ENCODE measurements around the gene POLG2. TPM values are rescaled to one million over a fixed set of nuclear protein-coding genes. Genes with fewer than 3 reads are reported as not detected.

The POLG2 gene
- total RNA-seq: 6.3 and 11.4 TPM in 2 replicates

DNA sequence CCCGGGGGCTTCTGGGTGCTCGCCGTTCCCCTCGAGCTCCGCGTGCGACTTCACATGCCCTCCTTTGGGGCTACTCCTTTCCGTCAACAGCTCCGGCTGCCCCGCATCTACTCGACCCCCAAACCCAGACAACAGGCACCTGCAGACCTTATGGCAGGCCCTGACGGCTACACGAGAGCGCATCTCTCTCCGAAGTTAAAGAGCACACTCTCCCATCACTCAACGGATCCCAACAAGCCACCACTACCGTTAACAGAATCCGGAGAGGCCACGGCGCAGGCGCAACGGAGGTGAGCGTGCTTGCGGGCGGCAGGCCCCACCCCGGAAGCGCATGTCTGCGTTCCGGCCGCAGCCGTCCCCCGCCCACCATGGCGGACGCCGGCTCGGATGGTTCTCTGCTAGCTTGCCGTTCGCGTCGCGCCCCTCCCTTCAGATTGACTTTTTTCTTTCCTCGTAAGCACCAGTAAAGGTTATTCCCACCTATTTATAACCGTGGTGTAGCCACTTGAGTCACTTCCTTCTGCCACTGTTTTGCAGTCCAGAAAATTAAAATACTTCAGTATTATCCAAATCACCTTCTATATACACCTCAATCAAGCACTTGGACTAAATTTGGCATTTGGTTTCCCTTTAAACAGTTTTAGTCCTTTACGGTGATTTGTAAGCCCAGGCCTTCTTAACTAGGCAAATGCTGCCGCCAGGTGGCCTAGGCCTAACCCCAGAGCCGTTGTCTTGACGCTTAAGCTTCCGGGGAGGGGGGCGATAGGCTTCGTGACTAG, at the start of gene POLG2:
POLG2 (minus strand) TSS at position 269 of the 779 bp plus-strand sequence; CDS start at position 183, 86 bp downstream.
- peak; percentile 63 for DNase-seq (ENCODE audit: low read depth, low spot score)

DNA sequence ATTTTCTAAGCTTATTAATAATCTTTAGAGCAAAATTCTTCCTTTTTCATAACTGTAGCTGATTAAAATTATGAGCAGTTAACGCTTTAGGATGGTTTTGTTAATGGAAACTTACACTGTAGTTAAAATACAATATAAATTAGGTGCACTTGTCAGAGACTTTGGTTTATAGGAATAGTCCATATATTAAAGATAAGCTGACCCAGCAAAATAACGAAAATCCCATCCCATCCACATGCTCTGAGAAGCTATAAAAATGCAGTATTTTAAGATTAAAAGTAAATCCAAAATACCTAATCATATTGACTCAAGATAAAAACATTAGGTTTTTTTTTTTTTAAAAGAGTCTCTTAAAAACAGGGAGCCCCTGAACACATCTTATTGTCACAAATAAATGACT, 47.9 kb upstream of the POLG2 start:
- no peak for DNase-seq (ENCODE audit: low read depth, low spot score)

DNA sequence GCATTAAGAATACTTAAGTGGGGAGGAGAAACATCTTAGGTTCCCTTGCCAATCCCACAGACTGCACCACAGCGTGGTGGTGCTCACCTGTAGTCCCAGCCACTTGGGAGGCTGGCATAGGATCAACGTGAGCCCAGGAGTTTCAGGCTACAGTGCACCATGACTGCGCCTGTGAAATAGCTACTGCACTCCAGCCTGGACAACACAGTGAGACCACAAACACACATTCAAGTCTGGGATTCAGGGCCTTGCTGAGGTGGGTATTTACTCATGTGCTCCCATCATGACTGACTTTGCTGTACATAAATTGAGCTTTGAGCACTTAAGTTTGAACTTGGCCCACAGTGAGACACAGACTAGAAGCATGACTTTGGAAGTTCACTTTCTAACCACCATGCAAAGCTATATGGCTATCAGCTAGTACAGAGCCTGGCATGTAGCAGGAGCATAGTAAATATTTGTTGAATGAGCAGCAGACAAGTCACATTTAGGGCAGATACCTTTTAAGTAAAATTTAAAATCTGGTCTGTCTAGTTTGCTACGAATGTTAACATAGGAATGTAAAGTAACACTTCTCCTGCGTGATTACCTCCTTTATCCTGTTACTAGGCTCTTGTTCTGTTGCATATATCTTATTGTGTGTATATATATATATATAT, 43.4 kb upstream of the POLG2 start:
- no peak for DNase-seq (ENCODE audit: low read depth, low spot score)

DNA sequence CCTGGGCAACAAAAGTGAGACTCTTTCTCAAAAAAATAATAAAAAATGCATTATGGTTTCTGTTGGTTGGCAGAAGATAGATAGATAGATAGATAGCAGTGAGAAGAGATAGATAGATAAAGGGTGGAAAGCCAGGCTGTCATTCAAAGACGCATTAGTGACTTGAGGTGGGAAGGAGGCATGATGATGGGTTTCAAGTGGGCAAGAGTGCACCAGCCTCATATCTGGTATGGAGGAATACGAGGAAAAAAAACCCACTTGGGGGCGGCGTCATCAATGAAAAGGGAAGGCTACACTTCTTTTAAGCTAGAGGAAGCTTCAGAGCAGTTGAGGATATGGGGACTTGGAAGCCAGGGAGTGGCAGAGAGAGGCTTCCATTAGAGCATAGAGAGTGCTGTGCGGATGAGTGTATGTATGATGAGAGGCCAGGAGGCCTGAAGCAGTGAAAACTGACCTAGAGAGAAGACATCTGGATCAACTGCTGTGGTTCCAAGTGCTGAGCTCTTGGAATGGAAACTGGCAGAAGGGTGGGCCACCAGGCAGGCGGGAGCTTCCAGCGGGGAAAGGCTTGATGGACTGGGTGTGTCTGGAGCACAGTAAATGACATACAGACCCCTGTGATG, 41.8 kb upstream of the POLG2 start:
- no peak for DNase-seq (ENCODE audit: low read depth, low spot score)

DNA sequence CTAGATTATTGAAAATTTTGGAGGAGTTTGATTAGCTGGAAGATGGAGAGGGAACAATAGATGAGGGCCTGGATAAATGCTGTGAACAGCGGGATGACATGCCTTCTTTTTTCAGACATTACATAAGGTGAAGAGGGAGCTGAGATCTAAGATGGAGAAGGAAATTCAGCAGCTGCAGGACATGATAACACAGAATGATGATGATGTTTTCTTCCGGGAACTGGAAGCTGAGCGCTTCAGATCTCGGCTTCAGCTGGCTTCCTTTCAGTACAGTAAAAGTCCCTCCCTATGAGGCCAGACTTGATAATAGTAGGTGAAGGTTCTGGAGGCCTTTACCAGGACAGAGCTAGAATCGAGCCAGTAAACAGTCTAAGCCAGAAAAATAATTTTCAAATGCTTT, 40.6 kb upstream of the POLG2 start:
- DNase-seq (ENCODE audit: low read depth, low spot score): no peak

DNA sequence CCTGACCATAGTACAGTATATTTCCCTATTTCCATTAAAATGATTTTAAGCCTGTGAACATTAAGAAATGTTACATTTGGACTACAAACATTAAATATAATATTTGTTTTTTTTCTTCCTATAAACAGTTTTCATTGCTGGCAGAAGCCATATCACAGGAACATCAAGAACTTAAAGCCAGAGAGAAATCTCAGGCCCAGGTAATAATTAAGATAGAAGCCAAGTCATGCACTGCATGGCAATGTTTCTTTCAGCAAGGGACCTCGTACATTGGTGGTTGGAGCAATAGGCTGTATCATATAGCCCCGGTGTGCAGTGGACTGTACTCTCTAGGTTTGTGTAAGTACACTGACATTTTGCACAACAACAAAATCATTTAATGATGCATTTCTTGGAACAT, 40.1 kb upstream of the POLG2 start:
- no peak for DNase-seq (ENCODE audit: low read depth, low spot score)

DNA sequence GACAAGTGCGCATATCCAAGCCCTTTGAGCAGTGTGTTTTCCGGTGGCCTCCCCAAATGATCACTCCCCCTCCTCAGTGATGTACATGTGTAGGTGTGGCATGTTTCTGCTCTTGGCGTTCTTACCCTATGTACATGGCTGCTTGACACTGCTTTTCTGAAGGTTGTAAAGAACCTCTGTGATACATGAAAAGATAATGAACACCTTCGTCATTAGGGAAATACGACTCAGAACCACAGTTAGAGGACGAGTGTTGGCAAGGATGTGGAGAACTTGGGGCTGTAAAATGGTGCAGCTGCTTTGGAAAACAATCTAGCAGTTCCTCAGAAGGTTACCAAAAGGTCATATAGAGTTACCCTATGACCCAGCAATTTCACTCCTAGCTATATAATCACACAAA, 38.5 kb upstream of the POLG2 start:
- DNase-seq (ENCODE audit: low read depth, low spot score): no peak

DNA sequence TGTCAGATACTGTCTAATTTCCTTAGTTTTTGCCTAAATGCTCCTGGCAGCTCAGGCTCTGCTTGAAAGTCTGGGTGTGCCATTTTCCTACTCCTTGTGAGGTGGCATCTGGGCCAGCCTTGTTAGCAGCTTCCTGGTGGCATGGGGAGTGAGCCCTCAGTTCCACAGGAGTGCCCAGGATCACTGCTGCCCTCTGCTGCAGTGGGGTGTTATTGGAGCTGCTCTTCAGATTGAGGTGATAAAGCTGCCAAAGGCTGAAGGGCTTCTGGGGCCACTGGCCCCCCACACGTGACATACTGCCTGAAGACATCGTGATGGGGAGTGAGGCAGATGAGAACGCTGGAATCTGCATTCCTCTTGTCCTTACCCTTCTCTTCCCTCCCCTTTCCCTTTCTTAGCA, 37.3 kb upstream of the POLG2 start:
- DNase-seq (ENCODE audit: low read depth, low spot score): no peak

DNA sequence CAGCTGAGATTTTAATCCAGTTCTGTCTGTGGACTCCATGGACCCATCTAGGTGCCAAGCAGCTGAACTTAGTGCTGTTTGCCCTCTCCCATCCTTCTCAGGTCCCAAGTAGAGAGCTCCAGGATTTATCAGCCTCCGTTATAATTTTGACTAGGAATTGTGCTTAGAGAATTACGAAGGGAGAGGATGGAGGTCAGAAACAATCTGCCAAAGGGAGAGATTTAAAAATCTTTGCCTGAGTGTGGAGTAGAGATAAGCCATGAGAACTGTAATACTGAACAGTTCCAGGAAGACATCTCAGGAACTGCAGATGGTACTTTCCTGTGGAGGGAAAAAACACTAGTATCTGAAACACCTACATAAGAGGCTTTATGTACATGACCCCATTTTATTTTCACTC, 36.9 kb upstream of the POLG2 start:
- DNase-seq (ENCODE audit: low read depth, low spot score): no peak

DNA sequence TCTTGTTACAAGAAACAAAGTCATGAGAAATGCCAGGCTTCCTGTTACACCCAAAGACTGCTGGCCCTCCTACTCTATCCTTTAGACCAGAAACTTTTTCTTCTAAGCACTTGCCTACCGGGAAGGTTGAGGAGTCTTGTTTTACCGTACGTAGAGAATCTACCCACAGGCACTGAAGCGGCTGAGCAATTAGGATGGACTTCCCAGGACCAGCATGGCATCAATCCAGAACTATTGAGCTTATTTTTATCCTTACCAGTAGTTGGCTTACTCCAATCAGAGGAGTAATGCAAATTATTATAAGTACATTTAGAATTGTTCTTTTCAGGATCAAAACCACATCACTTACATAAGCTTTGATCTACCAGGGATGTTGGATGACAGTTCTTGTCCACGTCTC, 35.6 kb upstream of the POLG2 start:
- no peak for DNase-seq (ENCODE audit: low read depth, low spot score)

DNA sequence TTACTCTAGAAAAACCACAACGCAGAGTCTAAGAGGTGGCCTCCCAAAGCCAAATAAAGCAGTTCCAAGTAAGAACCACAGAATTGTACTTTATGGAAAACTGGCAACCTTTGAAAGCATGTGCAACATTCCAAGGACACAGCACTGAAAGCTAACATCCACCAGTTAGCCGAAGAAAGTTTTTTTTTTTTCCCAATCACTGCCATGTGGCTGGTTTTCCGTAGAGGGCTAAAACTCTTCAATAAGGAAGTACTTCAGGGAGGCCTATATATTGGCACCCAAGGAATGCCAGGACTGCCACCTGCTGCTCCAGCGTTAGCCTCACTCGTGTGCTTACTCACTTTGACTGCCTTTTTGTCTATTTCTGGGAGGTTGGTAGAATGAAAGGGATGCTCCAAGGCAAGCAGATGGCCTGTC, 35.1 kb upstream of the POLG2 start:
- DNase-seq (ENCODE audit: low read depth, low spot score): no peak

DNA sequence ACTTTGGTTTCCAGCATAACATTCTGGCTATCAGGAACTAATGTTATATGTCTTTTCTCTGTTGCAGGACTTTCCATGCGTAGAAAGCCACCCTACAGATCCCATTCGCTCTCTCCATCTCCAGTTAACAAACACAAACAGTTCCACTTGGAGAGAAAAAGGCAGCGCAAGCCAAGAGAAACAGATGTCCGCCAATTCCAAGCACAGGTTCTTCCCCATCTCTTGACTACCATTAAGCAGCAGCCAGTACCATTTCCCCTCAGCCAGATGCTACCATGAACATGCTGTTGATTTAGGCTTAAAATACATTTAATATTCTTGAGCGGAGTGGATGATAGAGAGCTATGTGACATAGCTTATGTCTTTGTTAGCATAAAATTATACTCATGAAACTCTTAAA, 32.4 kb upstream of the POLG2 start:
- no peak for DNase-seq (ENCODE audit: low read depth, low spot score)

DNA sequence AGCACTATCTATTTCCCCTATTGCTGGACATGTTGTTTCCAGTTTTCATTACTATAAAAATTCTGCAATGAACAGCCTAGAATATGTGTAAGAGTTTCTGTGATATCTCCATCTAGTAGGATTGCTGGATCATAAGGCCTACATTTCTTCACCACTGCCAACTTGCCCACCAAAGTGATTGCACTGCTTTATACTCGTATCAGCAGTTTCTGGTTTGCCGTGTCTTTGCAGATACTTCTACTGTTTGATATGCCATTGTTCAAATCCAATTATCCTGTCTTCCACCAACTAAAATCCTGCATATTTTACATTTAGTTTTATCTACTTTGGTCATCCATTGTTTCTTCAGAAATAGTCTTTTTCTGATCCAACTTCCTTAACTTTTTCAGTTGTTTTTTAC, 31.1 kb upstream of the POLG2 start:
- no peak for DNase-seq (ENCODE audit: low read depth, low spot score)

DNA sequence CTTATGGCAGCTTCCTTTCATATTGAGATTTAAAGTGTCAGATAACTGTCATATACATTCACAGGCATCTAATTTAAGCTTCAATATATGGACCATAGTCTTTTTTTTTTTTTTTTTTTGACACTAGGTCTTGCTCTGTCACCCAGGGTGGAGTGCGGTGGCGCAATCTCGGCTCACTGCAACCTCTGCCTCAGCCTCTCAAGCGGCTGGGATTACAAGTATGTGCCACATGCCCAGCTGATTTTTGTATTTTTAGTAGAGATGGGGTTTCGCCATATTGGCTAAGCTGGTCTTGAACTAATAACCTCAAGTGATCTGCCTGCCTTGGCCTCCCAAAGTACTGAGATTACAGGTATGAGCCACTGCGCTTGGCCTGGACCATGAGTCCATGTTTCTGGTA, 23.5 kb upstream of the POLG2 start:
- no peak for DNase-seq (ENCODE audit: low read depth, low spot score)

DNA sequence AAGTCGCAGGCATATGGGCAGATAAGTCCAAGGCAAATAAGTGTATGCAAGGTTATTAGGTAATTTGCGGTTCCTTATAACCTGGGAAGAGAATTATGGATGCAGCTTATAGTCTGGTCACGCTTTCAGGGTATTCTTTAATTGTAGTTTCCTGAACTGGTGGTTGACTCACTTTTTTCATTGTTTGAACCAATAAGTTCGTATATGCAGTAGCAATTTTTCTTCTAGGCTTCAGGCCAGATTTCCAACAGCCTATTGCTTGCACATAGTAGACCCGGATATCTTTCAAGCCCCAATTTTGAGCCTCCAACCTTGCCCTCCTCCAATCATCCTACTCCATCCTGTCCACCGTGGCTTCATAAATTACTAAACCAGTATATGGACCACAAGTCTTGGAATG, 22.7 kb upstream of the POLG2 start:
- no peak for DNase-seq (ENCODE audit: low read depth, low spot score)

DNA sequence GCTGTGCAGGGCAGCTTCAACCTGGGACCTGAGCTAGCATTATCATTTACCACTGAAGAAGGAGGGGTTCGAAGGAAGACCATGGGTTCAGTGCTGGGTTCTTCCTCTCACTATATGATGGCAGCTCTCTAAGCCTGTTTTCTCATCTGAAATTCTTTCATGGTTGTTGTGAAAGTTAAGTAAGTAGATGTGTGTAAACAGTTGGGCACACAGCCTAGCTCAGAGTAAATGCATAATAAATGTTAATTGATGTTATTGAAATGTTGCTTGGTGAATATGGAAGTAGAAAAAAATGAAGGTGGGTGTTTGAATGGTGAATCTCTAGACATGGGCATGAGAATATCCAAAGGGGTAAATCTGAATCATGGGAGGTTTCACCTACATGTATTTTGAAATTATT, 19.0 kb upstream of the POLG2 start:
- DNase-seq (ENCODE audit: low read depth, low spot score): no peak

DNA sequence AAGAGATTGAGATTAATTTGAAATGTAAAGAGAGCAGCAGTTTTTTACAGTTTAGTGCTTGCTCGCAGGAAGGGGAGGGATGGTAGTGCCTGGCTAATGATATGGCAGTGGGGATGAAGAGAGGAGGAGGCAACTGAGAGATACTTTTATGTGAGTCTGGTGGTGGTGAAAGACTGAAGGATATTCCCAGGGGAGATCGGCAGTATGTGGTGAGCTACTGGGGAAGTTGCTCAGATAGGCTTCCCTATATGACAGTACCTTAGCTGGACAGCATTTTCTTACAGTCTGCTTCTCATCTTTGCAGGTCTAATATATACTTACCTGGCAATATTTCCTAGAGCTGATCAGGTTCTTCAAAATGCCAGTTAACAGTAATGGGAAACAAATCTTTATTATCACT, 18.6 kb upstream of the POLG2 start:
- DNase-seq (ENCODE audit: low read depth, low spot score): no peak

DNA sequence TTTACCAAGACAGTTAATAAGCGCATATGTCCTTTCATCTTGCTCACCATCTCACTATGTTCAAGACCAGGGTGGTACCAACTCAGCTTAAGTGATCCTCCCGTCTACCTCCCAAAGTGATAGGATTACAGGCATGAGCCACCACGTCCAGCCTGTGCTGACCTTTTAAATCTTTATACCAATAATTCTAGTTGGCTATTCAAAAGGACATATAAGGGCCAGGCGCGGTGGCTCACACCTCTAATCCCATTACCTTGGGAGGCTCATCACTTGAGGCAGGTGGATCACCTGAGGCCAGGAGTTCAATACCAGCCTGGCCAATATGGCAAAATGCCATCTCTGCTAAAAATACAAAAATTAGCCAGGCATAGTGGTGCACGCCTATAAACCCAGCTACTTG, 12.3 kb upstream of the POLG2 start:
- no peak for DNase-seq (ENCODE audit: low read depth, low spot score)

DNA sequence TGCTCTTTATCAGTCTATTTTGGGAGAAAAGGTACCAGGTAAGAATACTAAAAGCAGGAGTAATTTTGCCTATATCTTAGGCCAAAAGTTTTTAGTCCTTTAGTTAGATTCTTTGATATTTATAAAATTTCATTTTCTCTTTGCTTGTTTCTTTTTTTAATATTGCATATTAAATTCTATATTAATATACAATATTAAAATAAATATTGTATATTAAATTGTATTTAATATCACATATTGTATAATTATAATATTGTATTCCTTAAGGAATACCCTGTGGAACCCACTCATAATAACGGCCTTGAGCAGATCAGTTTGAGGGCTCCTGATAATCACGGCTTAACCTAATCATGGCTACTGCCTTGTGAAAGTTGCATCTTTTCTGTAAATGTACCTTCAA, 11.8 kb upstream of the POLG2 start:
- no peak for DNase-seq (ENCODE audit: low read depth, low spot score)

DNA sequence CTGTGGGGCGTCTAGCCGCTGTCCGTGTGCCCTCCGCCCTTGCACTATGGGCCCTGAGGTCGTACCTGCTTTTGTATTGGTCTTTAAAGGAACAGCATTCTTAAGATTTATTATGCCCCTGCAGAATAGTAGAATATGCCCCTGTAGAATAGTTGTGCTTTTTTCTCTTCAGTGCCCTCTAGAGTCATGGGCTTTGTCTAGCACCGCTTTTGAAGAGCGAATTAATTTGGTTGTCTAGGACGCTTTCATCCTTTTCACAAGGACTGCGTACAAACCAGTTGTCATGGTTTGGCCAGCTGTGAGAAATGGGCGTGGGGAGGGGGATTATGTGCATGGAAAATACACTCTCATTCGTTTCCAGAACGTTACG, 10.5 kb upstream of the POLG2 start:
- DNase-seq (ENCODE audit: low read depth, low spot score): no peak

DNA sequence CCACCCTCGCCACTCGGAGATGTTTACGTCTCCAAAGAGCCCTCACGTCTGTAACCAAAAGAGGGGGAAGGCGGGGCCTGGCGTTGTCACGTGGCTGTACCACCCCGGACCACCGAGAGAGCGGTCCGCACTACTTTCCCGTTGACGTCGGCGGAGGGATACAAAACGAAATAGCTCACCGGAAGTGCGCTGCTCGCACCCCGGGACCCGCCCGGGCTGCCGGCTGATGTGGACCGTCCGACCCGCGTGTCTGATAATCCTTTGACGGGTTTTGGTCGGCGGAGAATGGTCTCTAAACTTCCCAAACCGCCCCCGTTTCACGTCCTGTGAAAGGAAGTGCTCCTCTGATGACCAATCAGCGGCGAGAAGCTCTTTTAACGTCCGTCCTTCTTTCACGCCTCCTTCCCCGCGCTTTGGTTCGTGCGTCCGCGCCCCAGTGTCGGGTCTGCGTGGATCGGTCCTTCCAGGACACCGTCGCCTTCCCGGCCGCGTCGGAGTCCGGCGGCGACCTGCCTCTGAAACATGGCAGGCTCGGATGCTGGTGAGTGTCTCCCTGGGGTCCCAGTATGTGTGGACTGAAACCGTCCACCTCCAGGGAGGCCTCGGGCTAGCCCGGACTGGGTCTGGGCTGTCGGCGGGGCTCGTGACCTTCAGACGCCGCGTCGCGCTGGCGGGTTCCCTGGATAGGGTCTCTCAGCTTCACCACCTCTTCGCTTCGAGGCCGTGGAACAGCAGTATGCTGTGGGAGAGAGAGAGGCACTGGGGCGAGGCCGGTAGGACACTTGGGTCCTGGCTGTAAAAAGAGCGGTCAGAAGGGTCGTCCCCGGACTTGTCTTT, 9.9 kb upstream of the POLG2 start, which contains the start of gene CEP95:
CEP95 (plus strand) TSS at position 402 of the 837 bp plus-strand sequence; CDS start at position 523, 121 bp downstream.
- peak; percentile 95 for DNase-seq (ENCODE audit: low read depth, low spot score)

DNA sequence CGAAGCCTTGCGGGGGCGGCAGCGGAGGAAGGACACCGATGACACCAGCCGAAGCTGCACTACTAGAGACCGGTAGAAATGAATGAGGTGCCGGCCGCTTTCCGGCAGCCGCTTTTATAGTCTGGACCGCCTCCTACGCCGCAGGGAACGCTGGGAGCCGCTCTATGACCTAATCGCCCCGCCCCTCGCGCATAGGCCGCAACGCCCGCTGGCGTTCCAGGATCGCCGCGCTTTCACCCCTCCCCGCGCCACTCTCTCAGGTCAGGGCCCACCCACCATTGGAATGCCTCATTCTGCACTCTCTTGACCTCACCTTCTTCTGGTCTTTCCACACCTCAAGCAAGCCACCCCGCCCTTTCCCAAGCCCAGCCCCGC, 9.3 kb upstream of the POLG2 start, which contains the start of gene DDX5:
DDX5 (minus strand) TSS at position 89 of the 375 bp plus-strand sequence. CDS start 170 bp downstream, outside the sequence.
- peak; percentile 91 for DNase-seq (ENCODE audit: low read depth, low spot score)

Measured in pulmonary artery endothelial cell (primary cell).